Activated B cell treated with CpG ODN at 0.5 μM for 24 hours (primary cell): ENCODE measurements around the gene PZP. TPM values are rescaled to one million over a fixed set of nuclear protein-coding genes. Genes with fewer than 3 reads are reported as not detected.
"Not testable (repeated sequence)": the region's sequence is repeated elsewhere in the genome, so short reads cannot be mapped to it uniquely, and the experiment has no call there.

Experiments
- ATAC-seq: fragments of 200-7000 bp; cut with Tn5 transposase; one replicate; pipeline ENCODE4 v1.10.0; 2021; ENCODE audit warnings: low read depth, mild to moderate bottlenecking, moderate library complexity
- CTCF ChIA-PET: fragments of 350-600 bp; sonication (Branson Sonifier 250); formaldehyde crosslinking; loops from one replicate; lab custom pipeline; 2021; ENCODE audit warnings: antibody characterized with exemption; lab: Charles Lee
- POLR2A ChIA-PET: fragments of 350-600 bp; sonication (Branson Sonifier 250); formaldehyde crosslinking; loops from one replicate; lab custom pipeline; 2021; ENCODE audit warnings: antibody characterized with exemption; lab: Charles Lee
- DNase-seq: peaks from one replicate; pipeline ENCODE4 v3.0.0; 2022
- H3K27ac Mint-ChIP-seq: one replicate; pipeline ENCODE4 v1.8.0; 2020; ENCODE audit warnings: mixed read lengths
- H3K27me3 Mint-ChIP-seq: one replicate; pipeline ENCODE4 v1.8.0; 2021; ENCODE audit warnings: mixed read lengths
- H3K36me3 Mint-ChIP-seq: one replicate; pipeline ENCODE4 v1.8.0; 2021; ENCODE audit warnings: low read depth, mixed read lengths
- H3K4me1 Mint-ChIP-seq: one replicate; pipeline ENCODE4 v1.8.0; 2021; ENCODE audit warnings: mixed read lengths
- H3K4me3 Mint-ChIP-seq: one replicate; pipeline ENCODE4 v1.8.0; 2020; ENCODE audit warnings: mild to moderate bottlenecking, mixed read lengths
- H3K9me3 Mint-ChIP-seq: one replicate; pipeline ENCODE4 v1.8.0; 2020; ENCODE audit warnings: mixed read lengths
- CTCF ChIP-seq: fragments of 200-600 bp; IDR thresholded peaks from one replicate; pipeline ENCODE4 v1.8.0; 2022; ENCODE audit warnings: antibody characterized with exemption, mild to moderate bottlenecking
- intact Hi-C: fragments of 100-400 bp; cut with micrococcal nuclease; formaldehyde crosslinking; loops from one replicate; pipeline ENCODE4 v1.15.1; 2024
- total RNA-seq: library from RNA; stranded (reverse); gene quantifications from 2 replicates; pipeline ENCODE4 v1.2.3, GENCODE V29; 2022

PZP gene
- total RNA-seq: not detected in 2 replicates

GRCh38 chr12:9208229-9208628 is at the start of gene PZP:
TSS of gene PZP (minus strand) at chr12:9208395. CDS start at chr12:9208341, 54 bp downstream.
- Mint-ChIP-seq H3K27ac (no peak within 1 kb of the TSS), H3K27me3 (no peaks in the 10 kb centered on the region), H3K4me1 (no peaks in the 10 kb centered on the region), H3K4me3 (no peak within 1 kb of the TSS), H3K9me3 (no peaks in the 10 kb centered on the region), H3K36me3 (no peaks in the 10 kb centered on the region)
- CTCF ChIA-PET: no interaction called here
- no peak for TF ChIP-seq CTCF
- no peak for DNase-seq
- intact Hi-C loops: no loop called here
- POLR2A ChIA-PET: no interaction called here
- ATAC-seq: no peak

- ChIA-PET CTCF (no interaction called here), POLR2A (no interaction called here)
- no peak for ATAC-seq
- H3K4me3 Mint-ChIP-seq: no peak overlapping the region
- no peaks in the 10 kb centered on the region for H3K4me1 Mint-ChIP-seq
- peaks cover 24% of the 10 kb centered on the region for H3K27me3 Mint-ChIP-seq
- H3K9me3 Mint-ChIP-seq: no peaks in the 10 kb centered on the region
- TF ChIP-seq CTCF: no peak
- no peak overlapping the region for H3K27ac Mint-ChIP-seq
- no peak for DNase-seq
- no peaks in the 10 kb centered on the region for H3K36me3 Mint-ChIP-seq
- intact Hi-C loops: no loop called here
Observed at GRCh38 chr12:9256758-9257405, 48.7 kb upstream of the PZP start.

- ChIA-PET CTCF (no interaction called here), POLR2A (no interaction called here)
- no peak for TF ChIP-seq CTCF
- no peak overlapping the region for H3K27ac Mint-ChIP-seq
- ATAC-seq (no peak), DNase-seq (no peak)
- H3K36me3 Mint-ChIP-seq: no peaks in the 10 kb centered on the region
- H3K4me1 Mint-ChIP-seq: no peaks in the 10 kb centered on the region
- H3K9me3 Mint-ChIP-seq: peaks cover 2% of the 10 kb centered on the region
- H3K27me3 Mint-ChIP-seq: peaks cover 29% of the 10 kb centered on the region
- intact Hi-C loops: no loop called here
- no peak overlapping the region for H3K4me3 Mint-ChIP-seq
Observed at GRCh38 chr12:9256341-9256740, 48.1 kb upstream of the PZP start.

GRCh38 chr12:9255837-9256236 is 47.6 kb upstream of the PZP start:
- Mint-ChIP-seq H3K9me3 (peaks cover 3% of the 10 kb centered on the region), H3K27ac (no peak overlapping the region), H3K27me3 (peaks cover 34% of the 10 kb centered on the region), H3K36me3 (no peaks in the 10 kb centered on the region), H3K4me1 (no peaks in the 10 kb centered on the region), H3K4me3 (no peak overlapping the region)
- POLR2A ChIA-PET: no interaction called here
- intact Hi-C loops: no loop called here
- CTCF ChIA-PET: no interaction called here
- ATAC-seq: no peak
- no peak for DNase-seq
- no peak for TF ChIP-seq CTCF

- H3K4me3 Mint-ChIP-seq: no peak overlapping the region
- peaks cover 47% of the 10 kb centered on the region for H3K27me3 Mint-ChIP-seq
- peaks cover 3% of the 10 kb centered on the region for H3K9me3 Mint-ChIP-seq
- ChIA-PET POLR2A (no interaction called here), CTCF (no interaction called here)
- no peak for TF ChIP-seq CTCF
- H3K36me3 Mint-ChIP-seq: no peaks in the 10 kb centered on the region
- H3K27ac Mint-ChIP-seq: no peak overlapping the region
- ATAC-seq (no peak), DNase-seq (no peak)
- H3K4me1 Mint-ChIP-seq: no peaks in the 10 kb centered on the region
- intact Hi-C loops: no loop called here
Observed at GRCh38 chr12:9253464-9253863, 45.3 kb upstream of the PZP start.

- H3K36me3 Mint-ChIP-seq, POLR2A ChIA-PET, intact Hi-C loops, H3K27ac Mint-ChIP-seq, DNase-seq, H3K9me3 Mint-ChIP-seq, ATAC-seq, H3K4me3 Mint-ChIP-seq, H3K4me1 Mint-ChIP-seq, CTCF ChIA-PET: not testable (repeated sequence)
- peaks cover 50% of the 10 kb centered on the region for H3K27me3 Mint-ChIP-seq
Observed at GRCh38 chr12:9252791-9253190, 44.6 kb upstream of the PZP start.
